CD4-positive, alpha-beta T cell treated with Interleukin-17A for 4 hours (primary cell): ENCODE data around the gene TMC3.
"Not testable (repeated sequence)": the region's sequence is repeated elsewhere in the genome, so short reads cannot be mapped to it uniquely, and the experiment has no call there.

Experiments
- DNase-seq: peaks from one replicate; pipeline ENCODE4 v3.0.0-alpha.2; 2020; ENCODE audit warnings: mixed read lengths

TMC3 gene

DNA sequence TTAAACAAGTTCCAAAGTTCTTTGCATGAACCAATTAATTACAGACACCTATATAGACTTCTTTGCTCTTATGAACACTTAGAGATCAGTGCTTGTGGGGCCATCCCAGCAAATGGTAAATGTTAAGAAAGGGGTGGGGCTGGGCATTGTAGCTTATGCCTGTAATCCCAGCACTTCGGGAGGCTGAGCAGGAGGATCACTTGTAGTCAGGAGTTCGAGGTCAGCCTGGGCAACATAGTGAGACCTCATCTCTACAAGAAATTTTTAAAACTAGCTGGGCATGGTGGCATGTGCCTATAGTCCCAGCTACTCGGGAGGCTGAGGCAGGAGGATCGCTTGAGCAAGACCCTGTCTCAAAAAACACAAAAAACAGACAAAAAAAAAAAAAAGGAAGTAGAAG, 30.6 kb downstream of the TMC3 start:
- DNase-seq = no peak

DNA sequence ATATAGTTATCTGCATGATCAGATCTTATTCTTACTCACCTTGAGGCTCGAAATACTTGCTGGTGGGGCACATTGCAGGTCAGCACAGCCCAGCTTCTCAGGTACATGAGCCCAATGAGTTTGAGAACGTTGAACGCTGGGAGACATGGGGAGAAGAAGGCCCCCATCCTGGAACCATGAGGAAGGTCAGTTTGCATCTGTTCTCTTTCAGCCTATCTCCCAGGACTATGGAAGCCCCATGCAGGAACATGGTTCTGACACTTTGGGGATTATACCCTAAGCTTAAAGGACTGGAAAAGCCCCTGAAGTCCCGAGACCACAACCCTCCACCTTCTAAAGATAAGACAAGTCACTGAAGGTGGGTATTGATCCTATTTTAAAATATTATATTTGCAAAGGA, 32.7 kb downstream of the TMC3 start:
- no peak for DNase-seq

DNA sequence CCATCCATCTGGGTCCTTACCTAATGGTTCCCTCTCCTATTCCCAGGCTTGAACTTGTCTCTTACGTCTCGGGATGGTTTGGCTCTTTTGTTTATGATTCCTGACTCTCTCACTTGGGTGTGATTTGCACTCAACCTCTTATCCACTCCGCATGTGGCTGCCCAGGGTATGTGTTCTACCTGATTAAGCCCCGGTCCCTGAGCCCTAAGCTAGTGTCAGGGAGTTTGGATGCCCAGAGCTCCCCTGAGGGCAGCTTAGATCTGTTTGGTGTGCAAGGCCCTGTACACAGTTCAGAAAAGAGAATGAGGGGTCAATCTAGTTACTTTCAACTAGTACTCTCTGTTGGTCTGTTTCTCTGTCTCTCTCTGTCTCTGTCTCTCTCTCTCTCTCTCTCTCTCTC, 34.2 kb downstream of the TMC3 start:
- DNase-seq = no peak

DNA sequence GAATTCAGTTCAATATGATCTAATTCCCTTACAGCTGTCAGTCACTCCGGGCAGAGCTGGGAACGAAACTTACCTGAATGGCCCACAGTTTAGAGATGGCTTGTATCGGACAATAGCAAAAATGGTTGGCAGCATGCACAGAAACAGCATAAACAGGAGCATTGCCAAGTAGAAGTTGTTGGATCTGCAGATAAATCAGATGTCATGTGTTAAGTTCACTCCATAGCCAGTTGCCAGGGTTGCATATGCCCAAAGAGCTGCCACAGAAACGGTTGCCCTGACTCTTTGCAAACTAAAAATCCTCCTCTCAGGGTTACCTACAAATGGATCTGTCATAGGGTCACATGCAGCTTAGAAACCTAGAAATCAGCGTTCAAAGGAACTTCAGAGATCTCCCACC, 34.7 kb downstream of the TMC3 start:
- no peak for DNase-seq

- DNase-seq = no peak
These were observed 35.6 kb downstream of the TMC3 start for GRCh38 chr15:81338170-81339007.

GRCh38 chr15:81337713-81338157, 36.3 kb downstream of the TMC3 start:
- DNase-seq = no peak

- DNase-seq = no peak
These were observed 36.8 kb downstream of the TMC3 start for GRCh38 chr15:81337241-81337640.

DNA sequence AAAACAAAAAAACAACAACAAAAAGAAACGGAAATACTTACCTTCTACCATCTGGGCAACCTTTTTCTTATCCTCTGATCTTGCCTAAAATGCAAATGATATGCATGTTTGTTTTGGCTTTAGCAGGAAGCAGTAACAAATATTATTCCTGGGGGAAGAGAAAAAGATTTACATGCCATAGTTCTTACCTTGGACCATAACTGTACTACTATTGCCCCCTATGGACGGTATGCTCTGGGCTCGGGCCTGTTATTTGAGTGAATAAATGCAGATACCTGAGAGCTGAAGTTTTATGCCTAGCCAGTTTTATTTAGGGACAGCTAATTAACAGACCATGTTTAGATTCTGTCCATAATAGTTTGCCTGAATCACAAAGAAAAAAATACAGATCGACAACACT, 37.4 kb downstream of the TMC3 start:
- peak; percentile 70 for DNase-seq

DNA sequence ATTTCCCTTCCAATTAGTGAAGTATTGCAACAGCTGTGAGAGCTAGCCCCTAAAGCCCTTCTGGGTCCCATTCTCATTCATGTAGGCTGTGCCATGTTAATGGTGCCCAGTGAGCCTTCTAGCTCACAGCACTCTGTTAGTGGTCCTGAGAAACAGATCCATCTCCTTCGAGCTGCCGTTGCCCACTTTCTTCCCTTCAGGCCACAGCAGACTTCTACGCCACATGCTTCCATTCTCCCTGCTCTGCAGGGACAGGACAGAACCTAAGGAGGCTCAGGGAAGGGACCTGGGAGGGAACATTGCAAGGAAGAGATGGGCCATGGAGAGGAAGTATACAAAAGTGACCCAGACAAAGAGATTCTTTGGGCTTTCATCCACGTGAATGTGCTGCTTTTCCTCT, 38.4 kb downstream of the TMC3 start:
- no peak for DNase-seq

DNA sequence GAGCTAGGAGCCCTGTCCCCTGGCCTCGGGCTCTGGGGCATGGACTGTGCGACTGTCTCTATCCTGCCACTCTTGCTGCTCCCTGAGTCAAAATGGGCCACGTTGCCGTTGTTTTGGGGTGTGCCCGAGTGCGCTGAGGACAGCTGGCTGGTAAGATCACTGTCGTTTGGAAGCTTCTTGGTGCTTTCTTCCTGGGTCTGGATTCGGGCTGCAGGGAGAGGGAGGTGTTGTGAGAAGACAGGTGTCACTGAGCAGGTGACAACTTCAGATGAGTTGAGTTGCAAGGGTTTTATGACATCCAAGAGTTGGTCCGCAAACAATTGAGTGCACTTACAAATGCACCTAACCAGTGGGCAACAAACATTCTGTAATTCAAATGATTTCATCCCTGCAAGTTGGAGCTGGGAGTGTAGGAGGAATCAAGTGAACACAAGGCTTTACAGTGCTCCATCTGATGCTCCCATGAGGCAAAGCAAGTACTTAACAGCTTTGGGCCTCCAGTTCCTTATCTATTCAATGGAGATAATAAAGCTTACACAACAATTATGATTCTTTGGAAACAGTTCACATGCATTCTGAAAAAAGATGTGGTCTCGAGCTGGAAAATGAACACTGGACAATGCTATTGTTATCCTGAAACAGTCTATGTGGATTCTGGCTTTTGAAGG, 39.1 kb downstream of the TMC3 start:
- DNase-seq = no peak

GRCh38 chr15:81333363-81333762, 40.6 kb downstream of the TMC3 start:
- no peak for DNase-seq

DNA sequence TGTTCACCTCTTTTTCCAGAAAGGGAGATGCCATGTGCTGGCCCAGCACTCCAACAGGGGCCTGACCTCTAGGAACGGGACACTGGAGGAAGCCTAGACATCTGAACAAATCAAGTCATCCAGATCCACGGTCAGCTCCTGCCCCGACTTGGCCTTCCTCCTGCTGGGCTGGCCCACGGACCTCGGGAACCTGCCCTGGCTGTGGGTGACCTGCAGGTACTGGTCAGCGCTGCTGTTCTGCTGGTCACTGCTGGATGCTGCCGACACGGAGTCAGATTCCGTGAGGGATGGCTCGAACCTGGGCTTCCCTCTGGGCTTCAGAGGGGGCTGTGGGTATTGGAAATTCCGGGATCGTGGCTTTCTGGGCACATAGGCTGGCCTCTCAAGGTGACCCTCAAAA, 41.7 kb downstream of the TMC3 start:
- DNase-seq = no peak

- DNase-seq = no peak
These were observed 42.4 kb downstream of the TMC3 start for GRCh38 chr15:81331600-81331999.

DNA sequence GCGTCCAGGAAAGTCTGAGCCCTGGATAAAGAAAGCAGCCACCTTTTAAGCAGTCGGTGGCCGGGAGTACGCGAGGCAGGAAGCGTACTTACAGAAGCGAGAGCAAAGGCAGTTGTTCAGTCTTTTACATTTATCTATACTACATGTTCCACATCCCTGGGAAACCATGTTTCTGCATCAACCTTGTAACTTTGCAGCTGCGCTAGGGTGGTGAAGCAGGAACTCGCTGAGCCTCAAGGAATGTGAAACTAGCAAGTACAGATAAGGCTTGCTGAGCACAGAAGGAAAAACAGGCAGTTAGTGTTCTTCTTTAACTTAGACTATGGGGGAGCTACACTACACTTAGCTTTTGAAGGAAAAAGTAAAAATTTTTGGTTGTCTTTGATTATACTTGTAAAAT, 42.9 kb downstream of the TMC3 start:
- DNase-seq = not testable (repeated sequence)

DNA sequence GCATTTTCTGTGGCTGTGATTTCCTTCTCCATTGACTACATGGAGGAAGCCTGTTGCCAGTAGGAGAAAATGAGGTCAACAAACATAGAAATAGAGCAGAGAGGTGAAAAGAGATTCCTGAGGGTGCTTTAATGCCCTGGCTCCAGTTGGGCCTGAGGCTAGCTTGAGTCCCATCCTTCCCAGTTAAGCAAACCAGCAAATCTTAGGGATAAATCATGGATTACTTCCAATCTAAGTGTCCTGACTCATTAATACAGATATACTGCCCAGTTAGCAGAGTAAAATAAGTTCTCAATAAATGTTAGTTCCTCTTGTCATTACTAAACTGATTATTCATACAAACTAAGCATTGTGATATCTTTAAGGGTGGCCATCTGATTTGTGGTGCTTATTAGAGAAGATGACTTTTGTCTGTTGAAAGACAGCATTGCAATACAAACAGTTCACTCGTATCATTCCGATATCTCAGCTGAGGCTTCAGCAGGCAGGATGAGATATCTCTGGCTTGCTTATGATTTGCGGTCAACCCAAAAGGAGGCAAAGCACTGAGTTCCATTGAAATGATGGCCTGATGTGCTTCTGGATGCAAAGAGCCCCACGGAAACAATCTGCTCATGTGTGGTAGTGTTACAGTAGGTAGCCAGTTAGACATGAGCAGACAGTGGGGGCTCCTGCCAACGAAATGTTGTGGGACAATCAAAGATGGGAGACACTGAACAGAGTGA, 43.5 kb downstream of the TMC3 start:
- no peak for DNase-seq

DNA sequence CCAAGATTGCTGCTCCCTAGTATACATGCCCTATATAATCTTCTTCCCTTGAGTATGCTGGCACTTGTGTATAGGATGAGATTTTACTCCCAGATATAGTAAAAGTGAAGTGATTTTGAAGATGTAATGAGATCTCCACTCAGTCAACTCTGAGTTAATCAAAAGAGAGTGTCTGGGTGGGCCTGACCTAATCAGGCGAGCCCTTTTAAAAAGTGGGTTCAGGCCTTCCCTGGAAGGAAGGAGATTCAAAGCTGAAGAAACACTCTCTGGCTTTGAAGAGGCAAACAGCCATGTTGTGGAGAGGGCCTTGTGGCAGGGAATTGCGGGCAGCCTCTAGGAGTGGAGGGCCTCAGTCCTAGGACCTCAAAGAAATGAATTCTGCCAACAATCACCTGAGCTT, 44.6 kb downstream of the TMC3 start:
- DNase-seq = no peak

- no peak for DNase-seq
These were observed 46.5 kb downstream of the TMC3 start for GRCh38 chr15:81327516-81327915.

- no peak for DNase-seq
These were observed 47.4 kb downstream of the TMC3 start for GRCh38 chr15:81326466-81327212.

DNA sequence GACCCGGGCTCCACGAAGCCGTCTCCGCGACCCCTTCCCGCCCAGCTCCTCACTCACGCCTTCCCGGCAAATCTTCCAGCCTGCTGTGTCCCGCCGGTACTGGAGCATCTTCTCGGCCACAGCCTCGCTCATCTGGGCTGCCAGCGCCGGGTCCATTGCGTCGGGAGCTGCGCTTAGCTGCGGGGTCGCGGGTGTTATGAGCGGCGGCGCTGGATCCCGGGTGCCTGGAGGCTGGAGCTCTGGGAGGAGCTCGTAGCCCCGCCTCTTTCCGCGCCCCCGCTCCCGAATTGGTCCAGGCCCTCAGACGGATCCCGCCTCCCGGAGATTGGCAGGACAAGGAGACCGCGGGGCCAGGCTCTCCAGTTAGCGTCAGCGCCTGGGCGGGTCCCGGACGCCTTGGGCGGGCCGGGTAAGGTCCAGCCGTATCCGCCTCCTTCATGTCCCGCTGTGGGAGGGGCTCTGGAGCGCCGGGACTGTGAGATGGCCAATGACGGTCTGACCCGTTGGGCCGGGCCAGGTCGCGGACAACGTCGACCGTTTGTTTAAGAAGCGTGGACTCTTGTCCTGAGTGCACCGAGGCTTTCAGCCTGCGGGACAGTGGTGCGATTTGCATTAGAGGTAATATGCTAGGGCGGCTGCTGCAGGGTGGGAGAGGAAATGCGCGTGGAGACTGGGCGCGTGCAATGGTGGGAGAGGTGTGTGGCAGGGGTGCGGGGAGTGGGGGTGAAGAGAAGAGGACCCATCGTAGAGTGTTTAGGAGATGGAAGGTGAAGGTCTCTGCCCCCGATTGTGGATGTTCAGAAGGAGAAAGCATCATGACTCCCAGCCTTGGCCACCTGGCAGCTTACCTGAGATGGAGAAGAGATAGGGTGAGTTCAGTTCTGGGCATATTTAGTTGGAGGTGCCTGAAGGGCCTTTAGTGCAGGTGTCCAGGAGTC, 49.8 kb downstream of the TMC3 start, which contains the start of gene STARD5:
Gene STARD5, minus strand, starts transcription at position 198 of the 938 bp plus-strand sequence. Its CDS starts 42 bp downstream, at position 156.
- DNase-seq = peak; percentile 99

DNA sequence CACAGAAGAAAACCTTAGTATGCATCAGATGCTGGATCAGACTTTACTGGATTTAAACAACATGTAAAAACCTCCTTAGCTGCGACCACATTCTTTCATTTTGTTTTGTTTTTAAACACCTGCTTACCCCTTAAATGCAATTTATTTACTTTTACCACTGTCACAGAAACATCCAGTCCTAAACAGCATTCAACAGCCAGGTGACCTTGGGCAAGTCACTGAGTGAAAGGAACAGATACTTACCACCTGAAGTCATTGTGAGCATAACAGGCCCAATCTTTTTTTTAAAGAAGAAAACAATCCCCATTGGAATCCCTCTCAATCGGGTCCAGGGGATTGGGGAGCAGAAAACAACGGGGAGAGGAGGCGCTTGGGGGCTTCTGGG, 50.5 kb downstream of the TMC3 start:
- no peak for DNase-seq

- no peak for DNase-seq
These were observed 51.2 kb downstream of the TMC3 start for GRCh38 chr15:81322676-81323253.
